B cell (primary cell): ENCODE measurements around the gene JARID2. TPM values are rescaled to one million over a fixed set of nuclear protein-coding genes. Genes with fewer than 3 reads are reported as not detected.

Experiments
- ATAC-seq: fragments of 200-7000 bp; cut with Tn5 transposase; one replicate; pipeline ENCODE4 v1.10.0; 2021; ENCODE audit warnings: low read depth, mild to moderate bottlenecking, moderate number of reproducible peaks, moderate library complexity
- CTCF ChIA-PET: fragments of 350-600 bp; sonication (Branson Sonifier 250); formaldehyde crosslinking; loops from one replicate; lab custom pipeline; 2021; ENCODE audit warnings: antibody characterized with exemption, inconsistent platforms; lab: Charles Lee
- POLR2A ChIA-PET: fragments of 350-600 bp; sonication (Branson Sonifier 250); formaldehyde crosslinking; loops from one replicate; lab custom pipeline; 2021; ENCODE audit warnings: antibody characterized with exemption; lab: Charles Lee
- DNase-seq: peaks from one replicate; pipeline ENCODE4 v3.0.0; 2013
- H2AFZ ChIP-seq: 2 replicates; pipeline ENCODE4 v1.6.1; 2012; ENCODE audit warnings: mild to moderate bottlenecking, low read depth, low read length; ENCODE audit not compliant: insufficient read depth, poor library complexity, severe bottlenecking
- H3K27ac ChIP-seq, 2 donors: 1 replicate in 1 of 2; 2 replicates in 1 of 2; pipeline ENCODE4 v1.5.1; 2012 to 2013; ENCODE audit warnings: low read length in 2 of 2, mild to moderate bottlenecking in 2 of 2, moderate library complexity in 1 of 2
- H3K27me3 ChIP-seq, 4 experiments: fragments of 200-600 bp in 1 of 4; sonication (generic) in 1 of 4; replicated peaks in 1 of 4; 1 replicate in 2 of 4; 2 replicates in 2 of 4; pipeline versions ENCODE4 v1.6.1 to v1.7.0; 2013 to 2016; ENCODE audit warnings: low read length in 3 of 4, mild to moderate bottlenecking in 2 of 4, mixed read lengths in 1 of 4, moderate library complexity in 1 of 4; ENCODE audit not compliant: insufficient read depth in 4 of 4, control insufficient read depth in 3 of 4; ENCODE audit errors: control extremely low read depth in 1 of 4
- H3K36me3 ChIP-seq, 2 experiments: replicated peaks in 1 of 2; 1 replicate in 1 of 2; 2 replicates in 1 of 2; pipeline versions ENCODE4 v1.6.1 to v1.7.1; 2013; ENCODE audit warnings: low read length in 1 of 2; ENCODE audit not compliant: insufficient read depth in 2 of 2, control insufficient read depth in 1 of 2; ENCODE audit errors: control extremely low read depth in 1 of 2, extremely low read depth in 1 of 2
- H3K4me1 ChIP-seq, 2 donors: fragments of 200-600 bp in 1 of 2; sonication (generic) in 1 of 2; 1 replicate in 1 of 2; 2 replicates in 1 of 2; pipeline versions ENCODE4 v1.5.1 to v1.6.1; 2013 to 2017; ENCODE audit warnings: low read length in 2 of 2; ENCODE audit not compliant: control insufficient read depth in 2 of 2, insufficient read depth in 2 of 2
- H3K4me2 ChIP-seq: replicated peaks from 2 replicates; pipeline ENCODE3; 2012; ENCODE audit warnings: mild to moderate bottlenecking, low read depth, low read length; ENCODE audit not compliant: poor library complexity, severe bottlenecking
- H3K4me3 ChIP-seq, 5 experiments: fragments of 200-600 bp in 1 of 5; sonication (generic) in 1 of 5; 1 replicate in 3 of 5; 2 replicates in 2 of 5; pipeline versions ENCODE4 v1.5.1 to v1.7.0; 2011 to 2016; ENCODE audit warnings: low read length in 4 of 5, mild to moderate bottlenecking in 4 of 5, low read depth in 2 of 5, control low read depth in 1 of 5, moderate library complexity in 1 of 5; ENCODE audit not compliant: insufficient read depth in 1 of 5; ENCODE audit errors: control extremely low read depth in 1 of 5, extremely low read depth in 1 of 5
- H3K79me2 ChIP-seq: fragments of 200-600 bp; sonication (generic); one replicate; pipeline ENCODE4 v1.6.0; 2016; ENCODE audit warnings: low read length; ENCODE audit not compliant: control insufficient read depth, insufficient read depth
- H3K9ac ChIP-seq: fragments of 200-600 bp; sonication (generic); 2 replicates; pipeline ENCODE4 v1.6.1; 2017; ENCODE audit warnings: mild to moderate bottlenecking, low read length, moderate library complexity
- H3K9me3 ChIP-seq, 3 donors: one replicate each; pipeline versions ENCODE4 v1.6.1 to v1.7.1; 2013; ENCODE audit warnings: low read length in 2 of 3; ENCODE audit not compliant: control insufficient read depth in 2 of 3, insufficient read depth in 1 of 3; ENCODE audit errors: control extremely low read depth in 1 of 3
- H4K20me1 ChIP-seq: 2 replicates; pipeline ENCODE4 v1.6.0; 2012; ENCODE audit warnings: mild to moderate bottlenecking, low read length; ENCODE audit not compliant: insufficient read depth, control insufficient read depth, poor library complexity, severe bottlenecking
- H3K27ac Mint-ChIP-seq: one replicate; pipeline ENCODE4 v1.8.0; 2021; ENCODE audit warnings: mixed read lengths
- H3K27me3 Mint-ChIP-seq: one replicate; pipeline ENCODE4 v1.8.0; 2021; ENCODE audit warnings: mixed read lengths
- H3K4me1 Mint-ChIP-seq: one replicate; pipeline ENCODE4 v1.8.0; 2021; ENCODE audit warnings: mixed read lengths
- H3K4me3 Mint-ChIP-seq: one replicate; pipeline ENCODE4 v1.8.0; 2021; ENCODE audit warnings: mixed read lengths
- H3K9me3 Mint-ChIP-seq: one replicate; pipeline ENCODE4 v1.8.0; 2022; ENCODE audit warnings: mixed read lengths; ENCODE audit not compliant: insufficient read depth
- EZH2 ChIP-seq: IDR thresholded peaks from 2 replicates; pipeline ENCODE4 v1.6.1; 2012; ENCODE audit warnings: borderline replicate concordance, low read depth, mild to moderate bottlenecking, moderate library complexity, low read length; ENCODE audit not compliant: insufficient read depth, poor library complexity, severe bottlenecking
- WGBS: methylation state at CpG from one replicate; pipeline ENCODE4 v1.1.5; 2013; ENCODE audit warnings: missing lambda C conversion rate; ENCODE audit not compliant: insufficient coverage; 5-methylcytosine and 5-hydroxymethylcytosine counted together
- intact Hi-C: fragments of 100-400 bp; cut with micrococcal nuclease; formaldehyde crosslinking; loops from one replicate; pipeline ENCODE4 v1.10.0; 2022
- polyA plus RNA-seq: library from polyadenylated mRNA; depleted of rRNA; stranded (reverse); fragments of >200 nt; gene quantifications from 2 replicates; pipeline ENCODE4 v1.2.3, GENCODE V29; 2012
- total RNA-seq, 2 donors: library from RNA; stranded (reverse); fragments of 120-200 nt in 1 of 2; gene quantifications; 1 replicate in 1 of 2; 2 replicates in 1 of 2; pipeline versions ENCODE4 v1.2.3 to v1.2.4, GENCODE V29; 2013 to 2022
- TF ChIP-seq, protein P1 (sequence below): fragments of 200-600 bp; IDR thresholded peaks from one replicate; pipeline ENCODE4 v1.8.0; 2022; ENCODE audit warnings: antibody characterized with exemption, mild to moderate bottlenecking

The JARID2 gene
- total and polyA plus RNA-seq, 2 donors (not counting 1 experiment from before 2014, with no cell fraction given), result 11.0 to 58.1 TPM

DNA sequence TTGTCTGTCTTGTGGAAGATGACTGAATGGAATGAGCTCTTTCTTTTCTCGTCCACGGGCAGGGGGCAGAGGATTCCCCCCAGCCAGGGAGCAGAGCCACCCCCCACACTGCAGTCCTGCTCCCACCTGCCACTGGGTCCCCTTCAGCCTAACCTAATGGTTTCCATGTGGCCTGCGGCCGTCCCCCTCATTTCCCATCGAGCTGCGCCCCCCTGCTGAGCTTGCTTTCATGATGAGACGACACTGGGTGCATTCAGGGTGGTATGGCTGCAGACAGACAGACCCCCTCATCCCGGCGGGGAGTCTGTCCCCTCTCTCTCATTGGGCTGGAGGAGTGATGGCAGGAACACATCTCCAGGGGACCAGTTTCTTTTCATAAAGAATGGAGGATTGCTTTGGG is 276.2 kb downstream of the JARID2 start:
- no peak overlapping the region for H3K9ac ChIP-seq
- no peaks in the 10 kb centered on the region for H4K20me1 ChIP-seq
- H2AFZ ChIP-seq, result no peak overlapping the region
- DNase-seq (no peak), ATAC-seq (no peak)
- 88% methylated on average over 7 of the region's 9 CpGs for WGBS
- peaks cover 15% of the 10 kb centered on the region for H3K4me1 Mint-ChIP-seq
- no peak overlapping the region for H3K4me3 ChIP-seq
- no peaks in the 10 kb centered on the region for H3K9me3 Mint-ChIP-seq
- no peaks in the 10 kb centered on the region for H3K27me3 Mint-ChIP-seq
- TF ChIP-seq, protein P1, sequence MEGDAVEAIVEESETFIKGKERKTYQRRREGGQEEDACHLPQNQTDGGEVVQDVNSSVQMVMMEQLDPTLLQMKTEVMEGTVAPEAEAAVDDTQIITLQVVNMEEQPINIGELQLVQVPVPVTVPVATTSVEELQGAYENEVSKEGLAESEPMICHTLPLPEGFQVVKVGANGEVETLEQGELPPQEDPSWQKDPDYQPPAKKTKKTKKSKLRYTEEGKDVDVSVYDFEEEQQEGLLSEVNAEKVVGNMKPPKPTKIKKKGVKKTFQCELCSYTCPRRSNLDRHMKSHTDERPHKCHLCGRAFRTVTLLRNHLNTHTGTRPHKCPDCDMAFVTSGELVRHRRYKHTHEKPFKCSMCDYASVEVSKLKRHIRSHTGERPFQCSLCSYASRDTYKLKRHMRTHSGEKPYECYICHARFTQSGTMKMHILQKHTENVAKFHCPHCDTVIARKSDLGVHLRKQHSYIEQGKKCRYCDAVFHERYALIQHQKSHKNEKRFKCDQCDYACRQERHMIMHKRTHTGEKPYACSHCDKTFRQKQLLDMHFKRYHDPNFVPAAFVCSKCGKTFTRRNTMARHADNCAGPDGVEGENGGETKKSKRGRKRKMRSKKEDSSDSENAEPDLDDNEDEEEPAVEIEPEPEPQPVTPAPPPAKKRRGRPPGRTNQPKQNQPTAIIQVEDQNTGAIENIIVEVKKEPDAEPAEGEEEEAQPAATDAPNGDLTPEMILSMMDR, result no peak
- no peak for TF ChIP-seq EZH2
- no peaks in the 10 kb centered on the region for H3K27me3 ChIP-seq
- peak overlapping the region in 1 of 2 donors; percentile 16 for H3K27ac ChIP-seq
- ChIA-PET POLR2A (interaction anchor here (0.6 kb wide), 1 partner anchor 660 kb away, joined by 3 read pairs; no protein-coding TSS in a partner anchor), CTCF (interaction anchor here (1.5 kb wide), 1 partner anchor 101 kb away, joined by 5 read pairs; no protein-coding TSS in a partner anchor)
- H3K27ac Mint-ChIP-seq, result peak overlapping the region; percentile 56
- intact Hi-C loops, result no loop called here
- no peaks in the 10 kb centered on the region for H3K79me2 ChIP-seq
- peaks cover 5 to 87% of the 10 kb centered on the region in 2 experiments for H3K36me3 ChIP-seq
- no peak overlapping the region for H3K4me3 Mint-ChIP-seq
- no peaks in the 10 kb centered on the region for H3K4me1 ChIP-seq
- peaks cover 0 to 4% (median 0%) of the 10 kb centered on the region in 3 donors for H3K9me3 ChIP-seq
- no peak overlapping the region for H3K4me2 ChIP-seq

DNA sequence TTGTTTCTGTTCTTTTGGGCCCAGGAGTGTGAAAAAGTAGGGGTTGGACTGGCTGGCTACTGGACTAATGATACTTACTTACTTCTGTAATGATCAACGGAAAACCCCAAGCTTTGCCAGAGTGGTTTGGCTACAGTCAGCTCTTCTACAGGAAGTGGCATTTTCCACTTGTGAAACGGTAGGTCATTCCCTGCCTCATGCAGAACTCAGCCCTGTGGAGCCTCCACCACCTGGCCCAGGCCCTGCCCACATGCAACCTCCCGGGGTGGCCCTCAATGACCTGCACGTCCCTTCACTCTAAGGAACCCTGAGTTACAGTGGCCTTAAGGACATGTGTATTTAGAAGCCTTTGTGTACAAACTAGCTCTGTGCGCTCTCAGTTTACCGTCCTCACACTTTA is 276.6 kb downstream of the JARID2 start:
- POLR2A ChIA-PET, result no interaction called here
- CTCF ChIA-PET, result interaction anchor here (1.5 kb wide), 1 partner anchor 101 kb away, joined by 5 read pairs; no protein-coding TSS in a partner anchor
- Mint-ChIP-seq H3K27me3 (no peaks in the 10 kb centered on the region), H3K4me3 (no peak overlapping the region), H3K9me3 (no peaks in the 10 kb centered on the region), H3K27ac (peak overlapping the region; percentile 56), H3K4me1 (peaks cover 15% of the 10 kb centered on the region)
- no peaks in the 10 kb centered on the region for H4K20me1 ChIP-seq
- no peak for TF ChIP-seq EZH2
- TF ChIP-seq, protein P1, result no peak
- peaks cover 5 to 83% of the 10 kb centered on the region in 2 experiments for H3K36me3 ChIP-seq
- H3K79me2 ChIP-seq, result no peaks in the 10 kb centered on the region
- 47% methylated on average over 3 of the region's 6 CpGs for WGBS
- DNase-seq (no peak), ATAC-seq (no peak)
- no peak overlapping the region for H3K9ac ChIP-seq
- H3K4me2 ChIP-seq, result no peak overlapping the region
- peak overlapping the region in 1 of 2 donors; percentile 16 for H3K27ac ChIP-seq
- no peak overlapping the region for H2AFZ ChIP-seq
- no peaks in the 10 kb centered on the region for H3K27me3 ChIP-seq
- no peaks in the 10 kb centered on the region for H3K4me1 ChIP-seq
- peaks cover 0 to 4% (median 0%) of the 10 kb centered on the region in 3 donors for H3K9me3 ChIP-seq
- H3K4me3 ChIP-seq, result no peak overlapping the region
- intact Hi-C loops, result no loop called here
